NB4 (cell line): ENCODE data around the gene TSEN15.

Experiments
- DNase-seq: peaks from one replicate; pipeline ENCODE4 v3.0.0; 2010; ENCODE audit warnings: low read depth
- H3K4me3 ChIP-seq: one replicate; pipeline ENCODE4 v1.5.1; 2011; ENCODE audit warnings: mild to moderate bottlenecking, low read depth, low read length, moderate library complexity
- MYC ChIP-seq: IDR thresholded peaks from 2 replicates; pipeline ENCODE4 v1.6.1; 2011; ENCODE audit warnings: low read depth, low read length
- POLR2A ChIP-seq: IDR thresholded peaks from 2 replicates; pipeline ENCODE4 v1.6.1; 2011; ENCODE audit warnings: mild to moderate bottlenecking; ENCODE audit not compliant: insufficient read length; ENCODE audit errors: extremely low read depth
- TF ChIP-seq, protein P1 (sequence below): IDR thresholded peaks from one replicate; pipeline ENCODE4 v1.5.1; 2012; ENCODE audit warnings: low read depth, low read length
- TF ChIP-seq, protein P2 (sequence below): IDR thresholded peaks from 2 replicates; pipeline ENCODE4 v1.6.1; 2011; ENCODE audit warnings: low read depth, low read length

TSEN15 gene

DNA sequence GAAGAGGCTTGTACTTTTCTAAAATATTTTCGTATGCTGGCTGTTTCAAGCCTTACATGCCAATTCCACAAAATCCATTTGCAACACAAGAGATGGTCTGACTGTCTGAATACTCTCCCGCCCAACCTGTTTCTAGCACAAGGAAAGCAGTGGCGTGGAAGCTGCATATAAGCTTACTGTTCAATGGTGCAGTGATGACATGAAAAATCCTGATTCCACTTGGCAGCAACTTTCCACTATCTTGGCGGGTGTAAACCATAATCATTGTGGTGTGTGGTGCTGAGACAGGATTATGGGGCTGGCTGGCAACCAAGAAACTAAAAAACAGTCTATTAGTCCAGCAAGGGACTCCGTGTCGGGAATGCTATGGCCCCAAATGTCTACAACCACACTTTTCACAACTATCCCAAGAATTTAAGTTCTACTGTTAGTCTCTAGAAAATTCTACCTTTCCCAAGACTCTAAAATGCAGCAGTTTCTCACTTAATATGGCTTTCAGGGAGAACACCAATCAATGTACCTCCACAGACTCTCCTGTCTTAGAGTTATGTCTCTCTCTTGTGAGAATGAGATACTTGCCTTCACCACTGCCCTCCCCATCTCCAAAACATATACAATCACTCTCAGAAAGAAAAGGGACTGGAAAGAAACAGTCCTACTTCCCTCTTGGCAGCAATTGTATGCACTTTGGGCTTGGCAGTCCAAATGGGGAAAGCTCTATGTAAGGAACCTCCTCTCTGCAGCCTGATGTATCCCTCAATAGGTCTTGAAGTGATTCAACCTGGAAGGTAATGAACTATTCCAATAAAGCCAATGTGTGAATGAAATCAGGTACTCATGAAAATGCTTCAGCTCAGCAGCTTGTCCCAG, 23.5 kb upstream of the TSEN15 start:
- DNase-seq = no peak
- H3K4me3 ChIP-seq = no peak overlapping the region
- TF ChIP-seq, protein P1, sequence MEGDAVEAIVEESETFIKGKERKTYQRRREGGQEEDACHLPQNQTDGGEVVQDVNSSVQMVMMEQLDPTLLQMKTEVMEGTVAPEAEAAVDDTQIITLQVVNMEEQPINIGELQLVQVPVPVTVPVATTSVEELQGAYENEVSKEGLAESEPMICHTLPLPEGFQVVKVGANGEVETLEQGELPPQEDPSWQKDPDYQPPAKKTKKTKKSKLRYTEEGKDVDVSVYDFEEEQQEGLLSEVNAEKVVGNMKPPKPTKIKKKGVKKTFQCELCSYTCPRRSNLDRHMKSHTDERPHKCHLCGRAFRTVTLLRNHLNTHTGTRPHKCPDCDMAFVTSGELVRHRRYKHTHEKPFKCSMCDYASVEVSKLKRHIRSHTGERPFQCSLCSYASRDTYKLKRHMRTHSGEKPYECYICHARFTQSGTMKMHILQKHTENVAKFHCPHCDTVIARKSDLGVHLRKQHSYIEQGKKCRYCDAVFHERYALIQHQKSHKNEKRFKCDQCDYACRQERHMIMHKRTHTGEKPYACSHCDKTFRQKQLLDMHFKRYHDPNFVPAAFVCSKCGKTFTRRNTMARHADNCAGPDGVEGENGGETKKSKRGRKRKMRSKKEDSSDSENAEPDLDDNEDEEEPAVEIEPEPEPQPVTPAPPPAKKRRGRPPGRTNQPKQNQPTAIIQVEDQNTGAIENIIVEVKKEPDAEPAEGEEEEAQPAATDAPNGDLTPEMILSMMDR = no peak
- TF ChIP-seq MYC (no peak), POLR2A (no peak)
- TF ChIP-seq, protein P2, sequence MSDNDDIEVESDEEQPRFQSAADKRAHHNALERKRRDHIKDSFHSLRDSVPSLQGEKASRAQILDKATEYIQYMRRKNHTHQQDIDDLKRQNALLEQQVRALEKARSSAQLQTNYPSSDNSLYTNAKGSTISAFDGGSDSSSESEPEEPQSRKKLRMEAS = no peak

GRCh38 chr1:184028854-184029623, 22.5 kb upstream of the TSEN15 start:
- TF ChIP-seq, protein P2 = no peak
- TF ChIP-seq, protein P1 = no peak
- TF ChIP-seq MYC (no peak), POLR2A (no peak)
- no peak overlapping the region for H3K4me3 ChIP-seq

GRCh38 chr1:184030433-184031091, 21.0 kb upstream of the TSEN15 start:
- no peak overlapping the region for H3K4me3 ChIP-seq
- DNase-seq = no peak
- TF ChIP-seq POLR2A (no peak), MYC (no peak)
- TF ChIP-seq, protein P2 = no peak
- TF ChIP-seq, protein P1 = no peak

More at GRCh38 chr1:184028854-184029623, 22.5 kb upstream of the TSEN15 start:
- DNase-seq = no peak

GRCh38 chr1:184031092-184031408, 20.5 kb upstream of the TSEN15 start:
- no peak for DNase-seq
- no peak overlapping the region for H3K4me3 ChIP-seq
- TF ChIP-seq MYC = no peak
- TF ChIP-seq, protein P2 = no peak
- TF ChIP-seq, protein P1 = no peak
- TF ChIP-seq POLR2A = no peak

- TF ChIP-seq, protein P2 = no peak
- TF ChIP-seq, protein P1 = no peak
- TF ChIP-seq POLR2A = no peak
- H3K4me3 ChIP-seq = no peak overlapping the region
- no peak for DNase-seq
These were observed 20.0 kb upstream of the TSEN15 start for GRCh38 chr1:184031409-184032107.
